Measurements from ENCODE around the gene PDCD10.

The PDCD10 gene

DNA sequence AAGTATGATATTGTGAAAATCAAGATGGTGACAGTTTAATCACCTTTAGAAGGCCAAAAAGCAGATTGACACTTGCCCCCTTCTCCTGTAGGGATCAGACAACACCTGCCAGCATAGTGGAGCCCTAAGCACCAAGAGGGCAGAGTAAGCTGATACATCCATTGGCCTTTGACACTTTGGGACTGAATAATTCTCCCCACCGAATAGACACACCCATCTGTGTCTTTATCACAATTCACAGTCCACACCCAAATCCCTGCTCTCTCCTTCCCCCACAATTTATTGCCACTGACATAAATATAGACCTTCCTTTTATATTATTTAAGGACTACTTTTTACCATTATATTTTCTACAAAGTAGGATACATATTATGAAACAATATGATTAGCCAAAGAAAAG is 77.9 kb downstream of the PDCD10 start:
- H3K4me3 ChIP-seq (ENCODE audit: insufficient read depth in 1 of 2, low read depth in 1 of 2, low read length in 2 of 2) = no peak overlapping the region
- H3K27me3 ChIP-seq (ENCODE audit: control insufficient read depth in 1 of 2, insufficient read depth in 1 of 2, low read length in 2 of 2) = no peaks in the 10 kb centered on the region
- no peak overlapping the region for H2AFZ ChIP-seq (ENCODE audit: low read depth, low read length)
- H3K9me3 ChIP-seq (ENCODE audit: control insufficient read depth, low read length) = no peaks in the 10 kb centered on the region
- no peak overlapping the region for H3K9ac ChIP-seq (ENCODE audit: low read length)
- no peaks in the 10 kb centered on the region for H3K36me3 ChIP-seq (ENCODE audit: control insufficient read depth in 1 of 2, insufficient read depth in 2 of 2, low read depth in 1 of 2, low read length in 2 of 2)
- no peak for DNase-seq
- no peak overlapping the region for H2BK12ac ChIP-seq (ENCODE audit: low read length in 2 of 2)
- no peaks in the 10 kb centered on the region for H3K4me1 ChIP-seq (ENCODE audit: control insufficient read depth, insufficient read depth, low read depth, low read length)
- no peak overlapping the region for H2BK5ac ChIP-seq (ENCODE audit: low read depth, low read length, poor library complexity, severe bottlenecking)
- H3K79me1 ChIP-seq (replicated peaks; ENCODE audit: low read length, poor library complexity, severe bottlenecking) = no peaks in the 10 kb centered on the region
- H3K23ac ChIP-seq (ENCODE audit: low read length in 2 of 2) = no peak overlapping the region
- H3K4ac ChIP-seq (ENCODE audit: low read depth in 1 of 2, low read length in 2 of 2) = no peak overlapping the region
- H3K18ac ChIP-seq (ENCODE audit: low read depth in 1 of 2, low read length in 2 of 2) = no peak overlapping the region
- H4K91ac ChIP-seq (ENCODE audit: low read length) = no peak overlapping the region
- H2BK15ac ChIP-seq (ENCODE audit: low read depth, poor library complexity, severe bottlenecking) = no peak overlapping the region
- H3K27ac ChIP-seq (ENCODE audit: low read length, poor library complexity, severe bottlenecking) = no peak overlapping the region
- no peak overlapping the region for H3K14ac ChIP-seq (ENCODE audit: low read length in 2 of 2)
- 94% methylated on average over 1 of the region's 1 CpG for WGBS
- no peak overlapping the region for H2AK5ac ChIP-seq (ENCODE audit: low read length, severe bottlenecking)
- H2BK120ac ChIP-seq (ENCODE audit: low read depth, low read length) = no peak overlapping the region
- no peak overlapping the region for H4K8ac ChIP-seq (ENCODE audit: low read length)
- H3K4me2 ChIP-seq (ENCODE audit: low read length, poor library complexity, severe bottlenecking) = no peak overlapping the region

DNA sequence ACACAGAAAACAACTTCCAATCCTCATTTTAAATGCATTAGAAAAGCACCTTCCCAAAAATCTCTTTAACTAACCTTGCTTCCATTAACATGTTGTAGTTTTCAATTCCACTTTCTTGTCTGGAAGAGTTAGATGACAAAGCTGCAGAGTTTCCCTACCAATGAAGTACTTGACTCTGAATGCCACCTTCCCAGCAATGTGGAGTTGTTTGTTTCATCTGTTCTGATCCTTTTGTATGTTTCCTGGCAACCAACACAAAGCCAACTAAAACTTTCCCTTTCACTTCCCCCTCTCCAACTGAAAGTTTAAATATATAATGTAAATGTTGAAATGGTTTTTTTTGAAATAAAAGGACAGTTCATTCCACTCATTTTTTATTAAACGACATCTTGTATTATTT is 80.9 kb downstream of the PDCD10 start, which contains the start of gene WDR49:
WDR49 (minus strand) TSS at position 183 of the 400 bp plus-strand sequence. CDS start 517 bp downstream, outside the sequence.
- Histone ChIP-seq H3K27ac (ENCODE audit: low read length, poor library complexity, severe bottlenecking) (no peak within 1 kb of the TSS), H2BK5ac (ENCODE audit: low read depth, low read length, poor library complexity, severe bottlenecking) (no peak within 1 kb of the TSS), H4K8ac (ENCODE audit: low read length) (no peak within 1 kb of the TSS), H3K23ac (ENCODE audit: low read length in 2 of 2) (no peak within 1 kb of the TSS), H3K4me2 (ENCODE audit: low read length, poor library complexity, severe bottlenecking) (no peak within 1 kb of the TSS), H2BK120ac (ENCODE audit: low read depth, low read length) (no peak within 1 kb of the TSS), H2AFZ (ENCODE audit: low read depth, low read length) (no peak within 1 kb of the TSS), H3K9me3 (ENCODE audit: control insufficient read depth, low read length) (no peaks in the 10 kb centered on the region), H3K79me1 (replicated peaks; ENCODE audit: low read length, poor library complexity, severe bottlenecking) (no peaks in the 10 kb centered on the region), H3K9ac (ENCODE audit: low read length) (no peak within 1 kb of the TSS), H2BK15ac (ENCODE audit: low read depth, poor library complexity, severe bottlenecking) (no peak within 1 kb of the TSS), H3K27me3 (ENCODE audit: control insufficient read depth in 1 of 2, insufficient read depth in 1 of 2, low read length in 2 of 2) (no peaks in the 10 kb centered on the region), H3K36me3 (ENCODE audit: control insufficient read depth in 1 of 2, insufficient read depth in 2 of 2, low read depth in 1 of 2, low read length in 2 of 2) (no peaks in the 10 kb centered on the region), H2BK12ac (ENCODE audit: low read length in 2 of 2) (no peak within 1 kb of the TSS), H2AK5ac (ENCODE audit: low read length, severe bottlenecking) (no peak within 1 kb of the TSS), H4K91ac (ENCODE audit: low read length) (no peak within 1 kb of the TSS), H3K4ac (ENCODE audit: low read depth in 1 of 2, low read length in 2 of 2) (no peak within 1 kb of the TSS), H3K18ac (ENCODE audit: low read depth in 1 of 2, low read length in 2 of 2) (no peak within 1 kb of the TSS), H3K4me1 (ENCODE audit: control insufficient read depth, insufficient read depth, low read depth, low read length) (no peaks in the 10 kb centered on the region), H3K4me3 (ENCODE audit: insufficient read depth in 1 of 2, low read depth in 1 of 2, low read length in 2 of 2) (no peak within 1 kb of the TSS), H3K14ac (ENCODE audit: low read length in 2 of 2) (no peak within 1 kb of the TSS)
- WGBS = no CpG with 5 or more reads among the region's 1 CpG
- DNase-seq = peak; percentile 50

DNA sequence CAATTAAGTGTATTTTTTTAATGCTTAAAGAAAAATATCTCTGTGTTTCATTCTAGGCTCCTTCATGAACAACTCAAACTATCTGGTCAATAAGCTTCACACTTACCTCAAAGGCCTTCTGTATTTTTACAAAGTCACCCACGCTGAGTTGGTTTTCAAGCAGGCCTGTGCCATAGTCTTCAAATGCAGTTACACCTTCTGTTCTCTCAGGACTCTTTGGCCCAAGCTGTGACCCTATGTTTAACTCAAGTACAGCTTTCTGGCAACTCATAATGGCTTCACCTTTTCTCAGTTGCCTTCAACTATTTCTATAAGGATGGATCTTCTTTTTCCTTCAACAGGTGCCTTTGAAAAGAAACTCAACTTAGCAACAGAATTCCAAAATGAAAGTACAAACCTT is 81.5 kb downstream of the PDCD10 start:
- Histone ChIP-seq H3K4ac (ENCODE audit: low read depth in 1 of 2, low read length in 2 of 2) (no peak overlapping the region), H2BK5ac (ENCODE audit: low read depth, low read length, poor library complexity, severe bottlenecking) (no peak overlapping the region), H2AK5ac (ENCODE audit: low read length, severe bottlenecking) (no peak overlapping the region), H3K14ac (ENCODE audit: low read length in 2 of 2) (no peak overlapping the region), H3K79me1 (replicated peaks; ENCODE audit: low read length, poor library complexity, severe bottlenecking) (no peaks in the 10 kb centered on the region), H3K4me1 (ENCODE audit: control insufficient read depth, insufficient read depth, low read depth, low read length) (no peaks in the 10 kb centered on the region), H4K91ac (ENCODE audit: low read length) (no peak overlapping the region), H2BK15ac (ENCODE audit: low read depth, poor library complexity, severe bottlenecking) (no peak overlapping the region), H3K4me2 (ENCODE audit: low read length, poor library complexity, severe bottlenecking) (no peak overlapping the region), H3K23ac (ENCODE audit: low read length in 2 of 2) (no peak overlapping the region), H3K27ac (ENCODE audit: low read length, poor library complexity, severe bottlenecking) (no peak overlapping the region), H2BK120ac (ENCODE audit: low read depth, low read length) (no peak overlapping the region), H3K4me3 (ENCODE audit: insufficient read depth in 1 of 2, low read depth in 1 of 2, low read length in 2 of 2) (no peak overlapping the region), H3K27me3 (ENCODE audit: control insufficient read depth in 1 of 2, insufficient read depth in 1 of 2, low read length in 2 of 2) (no peaks in the 10 kb centered on the region), H2AFZ (ENCODE audit: low read depth, low read length) (no peak overlapping the region), H3K36me3 (ENCODE audit: control insufficient read depth in 1 of 2, insufficient read depth in 2 of 2, low read depth in 1 of 2, low read length in 2 of 2) (no peaks in the 10 kb centered on the region), H4K8ac (ENCODE audit: low read length) (no peak overlapping the region), H2BK12ac (ENCODE audit: low read length in 2 of 2) (no peak overlapping the region), H3K9me3 (ENCODE audit: control insufficient read depth, low read length) (no peaks in the 10 kb centered on the region), H3K9ac (ENCODE audit: low read length) (no peak overlapping the region), H3K18ac (ENCODE audit: low read depth in 1 of 2, low read length in 2 of 2) (no peak overlapping the region)
- DNase-seq = no peak
- WGBS = 58% methylated on average over 1 of the region's 1 CpG

DNA sequence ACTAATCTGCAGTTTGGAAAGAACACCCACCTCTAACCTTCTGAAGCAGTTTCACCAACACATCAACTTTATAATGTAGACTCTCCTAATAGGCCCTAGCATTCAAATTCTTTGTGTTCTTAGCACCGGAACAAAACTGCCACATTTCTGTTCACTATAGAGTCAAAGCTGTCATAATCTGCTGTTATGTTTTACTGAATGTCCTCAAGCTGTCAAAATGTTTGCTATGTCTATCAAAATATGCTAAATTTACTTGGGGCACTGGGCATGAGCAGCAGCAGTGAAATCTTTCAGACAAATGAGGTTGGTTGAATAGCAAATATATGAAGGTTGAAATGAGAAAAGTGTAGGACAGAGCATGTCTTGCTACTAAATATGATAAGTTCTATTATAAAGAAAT is 82.9 kb downstream of the PDCD10 start:
- no CpG with 5 or more reads among the region's 1 CpG for WGBS
- Histone ChIP-seq H2BK12ac (ENCODE audit: low read length in 2 of 2) (no peak overlapping the region), H2BK120ac (ENCODE audit: low read depth, low read length) (no peak overlapping the region), H3K9ac (ENCODE audit: low read length) (no peak overlapping the region), H3K4me2 (ENCODE audit: low read length, poor library complexity, severe bottlenecking) (no peak overlapping the region), H3K23ac (ENCODE audit: low read length in 2 of 2) (no peak overlapping the region), H3K36me3 (ENCODE audit: control insufficient read depth in 1 of 2, insufficient read depth in 2 of 2, low read depth in 1 of 2, low read length in 2 of 2) (no peaks in the 10 kb centered on the region), H2BK15ac (ENCODE audit: low read depth, poor library complexity, severe bottlenecking) (no peak overlapping the region), H3K4me3 (ENCODE audit: insufficient read depth in 1 of 2, low read depth in 1 of 2, low read length in 2 of 2) (no peak overlapping the region), H3K4ac (ENCODE audit: low read depth in 1 of 2, low read length in 2 of 2) (no peak overlapping the region), H3K14ac (ENCODE audit: low read length in 2 of 2) (no peak overlapping the region), H2BK5ac (ENCODE audit: low read depth, low read length, poor library complexity, severe bottlenecking) (no peak overlapping the region), H3K18ac (ENCODE audit: low read depth in 1 of 2, low read length in 2 of 2) (no peak overlapping the region), H2AFZ (ENCODE audit: low read depth, low read length) (no peak overlapping the region), H3K9me3 (ENCODE audit: control insufficient read depth, low read length) (no peaks in the 10 kb centered on the region), H3K27ac (ENCODE audit: low read length, poor library complexity, severe bottlenecking) (no peak overlapping the region), H3K79me1 (replicated peaks; ENCODE audit: low read length, poor library complexity, severe bottlenecking) (no peaks in the 10 kb centered on the region), H3K4me1 (ENCODE audit: control insufficient read depth, insufficient read depth, low read depth, low read length) (no peaks in the 10 kb centered on the region), H4K8ac (ENCODE audit: low read length) (no peak overlapping the region), H2AK5ac (ENCODE audit: low read length, severe bottlenecking) (no peak overlapping the region), H4K91ac (ENCODE audit: low read length) (no peak overlapping the region), H3K27me3 (ENCODE audit: control insufficient read depth in 1 of 2, insufficient read depth in 1 of 2, low read length in 2 of 2) (no peaks in the 10 kb centered on the region)
- no peak for DNase-seq
